GM19395 (cell line): ENCODE results near the gene AGBL4.
"Not testable (repeated sequence)": the region's sequence is repeated elsewhere in the genome, so short reads cannot be mapped to it uniquely, and the experiment has no call there.

Experiments used
- ATAC-seq: cut with Tn5 transposase; IDR thresholded peaks from one replicate; pipeline ENCODE4 v1.9.1; 2021; ENCODE audit warnings: mild to moderate bottlenecking, moderate library complexity; ENCODE audit not compliant: unreplicated experiment

AGBL4 gene

GRCh38 chr1:49448200-49448599, 575.6 kb downstream of the AGBL4 start:
- no peak for ATAC-seq

GRCh38 chr1:49436865-49437264, 586.9 kb downstream of the AGBL4 start:
- no peak for ATAC-seq

- no peak for ATAC-seq
Observed at GRCh38 chr1:49435291-49435690, 588.5 kb downstream of the AGBL4 start.

- no peak for ATAC-seq
Observed at GRCh38 chr1:49424782-49425181, 599.0 kb downstream of the AGBL4 start.

GRCh38 chr1:49416758-49417157, 607.0 kb downstream of the AGBL4 start:
- no peak for ATAC-seq

- no peak for ATAC-seq
Observed at GRCh38 chr1:49408346-49408745, 615.4 kb downstream of the AGBL4 start.

- ATAC-seq = no peak
Observed at GRCh38 chr1:49397086-49397485, 626.7 kb downstream of the AGBL4 start.

- no peak for ATAC-seq
Observed at GRCh38 chr1:49394200-49394599, 629.6 kb downstream of the AGBL4 start.

- no peak for ATAC-seq
Observed at GRCh38 chr1:49389699-49390098, 634.1 kb downstream of the AGBL4 start.

GRCh38 chr1:49364676-49365075, 659.1 kb downstream of the AGBL4 start:
- ATAC-seq = no peak

- ATAC-seq = no peak
Observed at GRCh38 chr1:49363628-49364027, 660.1 kb downstream of the AGBL4 start.

GRCh38 chr1:49358036-49358435, 665.7 kb downstream of the AGBL4 start:
- no peak for ATAC-seq

GRCh38 chr1:49356594-49356993, 667.2 kb downstream of the AGBL4 start:
- ATAC-seq = no peak

GRCh38 chr1:49351768-49352167, 672.0 kb downstream of the AGBL4 start:
- no peak for ATAC-seq

- ATAC-seq = no peak
Observed at GRCh38 chr1:49346767-49347349, 676.9 kb downstream of the AGBL4 start.

GRCh38 chr1:49340576-49340975, 683.2 kb downstream of the AGBL4 start:
- no peak for ATAC-seq

GRCh38 chr1:49339043-49339442, 684.7 kb downstream of the AGBL4 start:
- ATAC-seq = no peak

GRCh38 chr1:49337251-49337650, 686.5 kb downstream of the AGBL4 start:
- no peak for ATAC-seq

GRCh38 chr1:49333906-49334305, 689.8 kb downstream of the AGBL4 start:
- no peak for ATAC-seq

- ATAC-seq = no peak
Observed at GRCh38 chr1:49331066-49331852, 692.5 kb downstream of the AGBL4 start.

- no peak for ATAC-seq
Observed at GRCh38 chr1:49323925-49324540, 699.7 kb downstream of the AGBL4 start.

- not testable (repeated sequence) for ATAC-seq
Observed at GRCh38 chr1:49320493-49320892, 703.3 kb downstream of the AGBL4 start.
